Sigmoid colon (tissue), 7 donors: Measurements from ENCODE around the gene DEFB126. TPM values are rescaled to one million over a fixed set of nuclear protein-coding genes. Genes with fewer than 3 reads are reported as not detected.
"Not testable (repeated sequence)": the region's sequence is repeated elsewhere in the genome, so short reads cannot be mapped to it uniquely, and the experiment has no call there.

Source experiments
- DNase-seq: peaks from one replicate; pipeline ENCODE4 v3.0.0-alpha.2; 2019
- H3K27ac ChIP-seq, 4 donors: fragments of 200-600 bp; sonication (generic); one replicate each; pipeline ENCODE4 v1.5.1; 2016 to 2019; ENCODE audit warnings: mild to moderate bottlenecking in 1 of 4
- H3K27me3 ChIP-seq, 3 donors: fragments of 200-600 bp; sonication (generic); one replicate each; pipeline ENCODE4 v1.5.1; 2019; ENCODE audit warnings: mild to moderate bottlenecking in 1 of 3
- H3K36me3 ChIP-seq, 4 donors: fragments of 200-600 bp; sonication (generic); one replicate each; pipeline ENCODE4 v1.5.1; 2016 to 2019
- H3K4me1 ChIP-seq, 4 donors: fragments of 200-600 bp; sonication (generic); one replicate each; pipeline ENCODE4 v1.5.1; 2017 to 2019
- H3K4me3 ChIP-seq, 4 donors: fragments of 200-600 bp; sonication (generic); one replicate each; pipeline ENCODE4 v1.5.1; 2017 to 2019; ENCODE audit warnings: mild to moderate bottlenecking in 2 of 4, moderate library complexity in 1 of 4
- H3K9me3 ChIP-seq, 4 donors: fragments of 200-600 bp in 3 of 4; sonication (generic) in 3 of 4; one replicate each; pipeline versions ENCODE4 v1.5.1 to v1.6.1; 2013 to 2019
- EP300 ChIP-seq, 4 donors: sonication (generic); formaldehyde crosslinking; IDR thresholded peaks; one replicate each; pipeline ENCODE4 v1.6.1; 2017; ENCODE audit warnings: antibody characterized with exemption in 4 of 4
- POLR2A ChIP-seq, 2 donors: fragments of 450-650 bp; IDR thresholded peaks; one replicate each; pipeline ENCODE4 v1.6.1; 2016; ENCODE audit warnings: antibody characterized with exemption in 2 of 2, mild to moderate bottlenecking in 2 of 2, moderate library complexity in 2 of 2
- POLR2AphosphoS5 ChIP-seq, 4 donors: sonication (generic); formaldehyde crosslinking; IDR thresholded peaks; one replicate each; pipeline ENCODE4 v1.6.1; 2017; ENCODE audit warnings: antibody characterized with exemption in 4 of 4
- WGBS, 2 donors: extraction: QIAGEN DNeasy Blood & Tissue Kit; methylation state at CpG; one replicate each; pipeline ENCODE4 v1.1.7; 2013; 5-methylcytosine and 5-hydroxymethylcytosine counted together
- intact Hi-C: fragments of 100-400 bp; cut with DNase I; formaldehyde crosslinking; loops from one replicate; pipeline ENCODE4 v1.15.1; 2023
- polyA plus RNA-seq, 3 donors: library from polyadenylated mRNA; stranded (reverse); fragments of 200-250 nt; gene quantifications; one replicate each; pipeline ENCODE4 v1.2.3, GENCODE V29; 2013
- total RNA-seq, 4 donors: library from RNA; depleted of rRNA; stranded (reverse); fragments of >200 nt; gene quantifications; one replicate each; pipeline ENCODE4 v1.1.0, GENCODE V29; 2016
- TF ChIP-seq, protein P1 (sequence below), 4 experiments: fragments of 450-650 bp in 3 of 4; fragments of 200-600 bp in 1 of 4; IDR thresholded peaks; one replicate each; pipeline ENCODE4 v1.5.1; 2016 to 2019; ENCODE audit warnings: antibody characterized with exemption in 4 of 4, mild to moderate bottlenecking in 3 of 4, moderate library complexity in 2 of 4
- donor health status: healthy with polysubstance abuse.
- donor health status: Bipolar disorder and iron deficiency.
- donor health status: healthy.

The DEFB126 gene
- total and polyA plus RNA-seq, 7 donors, result not detected

DNA sequence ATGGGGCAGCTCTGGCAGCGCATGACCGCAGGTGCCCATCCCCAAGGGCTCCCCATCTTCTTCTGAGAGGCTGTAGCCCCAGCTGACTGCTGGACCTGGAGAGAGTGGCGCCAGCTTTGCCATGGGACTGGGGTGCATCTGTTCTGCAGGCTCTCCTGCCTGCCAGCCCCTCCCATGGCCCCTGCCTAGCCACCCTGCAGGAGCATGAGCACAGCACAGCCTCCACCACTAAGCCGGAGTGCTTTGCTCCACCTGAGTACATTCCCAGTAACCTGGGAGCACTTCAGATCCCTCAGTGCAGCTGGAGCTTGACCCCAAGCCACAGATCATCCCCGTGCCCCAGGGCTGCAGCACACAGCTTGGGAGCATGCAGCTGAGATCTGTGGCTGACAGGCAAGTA is 38.9 kb upstream of the DEFB126 start:
- no peak for DNase-seq
- Histone ChIP-seq H3K27me3 (peaks cover 4 to 26% (median 7%) of the 10 kb centered on the region in 3 donors), H3K27ac (no peak overlapping the region), H3K36me3 (no peaks in the 10 kb centered on the region), H3K9me3 (no peaks in the 10 kb centered on the region), H3K4me1 (no peaks in the 10 kb centered on the region), H3K4me3 (no peak overlapping the region)
- TF ChIP-seq POLR2A (IDR thresholded peaks at IDR 0.05), result no peak
- no peak for TF ChIP-seq EP300 (IDR thresholded peaks at IDR 0.05)
- TF ChIP-seq, protein P1, sequence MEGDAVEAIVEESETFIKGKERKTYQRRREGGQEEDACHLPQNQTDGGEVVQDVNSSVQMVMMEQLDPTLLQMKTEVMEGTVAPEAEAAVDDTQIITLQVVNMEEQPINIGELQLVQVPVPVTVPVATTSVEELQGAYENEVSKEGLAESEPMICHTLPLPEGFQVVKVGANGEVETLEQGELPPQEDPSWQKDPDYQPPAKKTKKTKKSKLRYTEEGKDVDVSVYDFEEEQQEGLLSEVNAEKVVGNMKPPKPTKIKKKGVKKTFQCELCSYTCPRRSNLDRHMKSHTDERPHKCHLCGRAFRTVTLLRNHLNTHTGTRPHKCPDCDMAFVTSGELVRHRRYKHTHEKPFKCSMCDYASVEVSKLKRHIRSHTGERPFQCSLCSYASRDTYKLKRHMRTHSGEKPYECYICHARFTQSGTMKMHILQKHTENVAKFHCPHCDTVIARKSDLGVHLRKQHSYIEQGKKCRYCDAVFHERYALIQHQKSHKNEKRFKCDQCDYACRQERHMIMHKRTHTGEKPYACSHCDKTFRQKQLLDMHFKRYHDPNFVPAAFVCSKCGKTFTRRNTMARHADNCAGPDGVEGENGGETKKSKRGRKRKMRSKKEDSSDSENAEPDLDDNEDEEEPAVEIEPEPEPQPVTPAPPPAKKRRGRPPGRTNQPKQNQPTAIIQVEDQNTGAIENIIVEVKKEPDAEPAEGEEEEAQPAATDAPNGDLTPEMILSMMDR (IDR thresholded peaks at IDR 0.05), result no peak
- no peak for TF ChIP-seq POLR2AphosphoS5 (IDR thresholded peaks at IDR 0.05)
- intact Hi-C loops, result no loop called here
- whole genome bisulfite sequencing, 2 donors, result 80% methylated on average over 5 of the region's 5 CpGs

DNA sequence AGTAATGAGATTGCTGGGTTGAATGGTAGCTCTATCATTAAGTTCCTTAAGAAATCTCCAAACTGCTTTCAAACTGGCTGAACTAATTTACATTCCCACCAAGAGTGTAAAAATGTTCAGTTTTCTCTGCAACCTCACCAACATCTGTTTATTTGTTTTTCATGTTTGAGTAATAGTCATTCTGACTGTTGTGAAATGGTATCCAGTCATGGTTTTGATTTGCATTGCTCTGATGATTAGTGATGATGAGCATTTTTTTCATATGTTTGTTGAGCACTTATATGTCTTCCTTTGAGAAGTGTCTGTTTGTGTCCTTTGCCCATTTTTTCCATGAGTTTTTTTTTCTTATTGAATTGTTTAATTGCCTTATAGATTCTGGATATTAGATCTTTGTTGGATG is 30.0 kb upstream of the DEFB126 start:
- Histone ChIP-seq H3K4me1 (no peaks in the 10 kb centered on the region), H3K36me3 (no peaks in the 10 kb centered on the region), H3K27ac (no peak overlapping the region), H3K4me3 (no peak overlapping the region), H3K27me3 (no peaks in the 10 kb centered on the region), H3K9me3 (peaks cover 0 to 1% (median 0%) of the 10 kb centered on the region in 4 donors)
- TF ChIP-seq, protein P1 (IDR thresholded peaks at IDR 0.05), result no peak
- TF ChIP-seq POLR2A (IDR thresholded peaks at IDR 0.05), result no peak
- no peak for TF ChIP-seq EP300 (IDR thresholded peaks at IDR 0.05)
- no peak for TF ChIP-seq POLR2AphosphoS5 (IDR thresholded peaks at IDR 0.05)
- intact Hi-C loops, result no loop called here
- no peak for DNase-seq

DNA sequence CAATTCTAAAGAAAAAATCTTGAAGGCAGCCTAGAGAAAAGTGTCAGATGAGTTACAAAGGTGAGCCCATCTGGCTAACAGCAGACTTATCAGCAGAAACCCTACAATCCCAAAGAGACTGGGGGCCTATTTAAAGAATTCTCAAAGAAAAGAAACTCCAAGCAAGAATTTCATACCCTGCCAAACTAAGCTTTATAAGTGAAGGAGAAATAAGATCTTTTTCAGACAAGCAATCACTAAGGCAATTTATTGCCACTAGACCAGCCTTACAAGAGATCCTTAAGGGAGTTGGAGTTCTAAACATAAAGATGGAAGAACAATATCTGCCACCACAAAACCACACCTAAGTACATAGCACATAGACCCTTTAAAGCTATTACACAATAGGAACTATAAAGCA is 24.9 kb upstream of the DEFB126 start:
- H3K27me3 ChIP-seq, result no peaks in the 10 kb centered on the region
- no peak for TF ChIP-seq EP300 (IDR thresholded peaks at IDR 0.05)
- TF ChIP-seq, protein P1 (IDR thresholded peaks at IDR 0.05), result no peak
- TF ChIP-seq POLR2AphosphoS5 (IDR thresholded peaks at IDR 0.05), result no peak
- TF ChIP-seq POLR2A (IDR thresholded peaks at IDR 0.05), result no peak
- H3K27ac ChIP-seq, result no peak overlapping the region
- DNase-seq, result no peak
- H3K4me1 ChIP-seq, result no peaks in the 10 kb centered on the region
- H3K4me3 ChIP-seq, result no peak overlapping the region
- H3K36me3 ChIP-seq, result no peaks in the 10 kb centered on the region
- intact Hi-C loops, result no loop called here
- H3K9me3 ChIP-seq, result peaks cover 0 to 5% (median 0%) of the 10 kb centered on the region in 4 donors

DNA sequence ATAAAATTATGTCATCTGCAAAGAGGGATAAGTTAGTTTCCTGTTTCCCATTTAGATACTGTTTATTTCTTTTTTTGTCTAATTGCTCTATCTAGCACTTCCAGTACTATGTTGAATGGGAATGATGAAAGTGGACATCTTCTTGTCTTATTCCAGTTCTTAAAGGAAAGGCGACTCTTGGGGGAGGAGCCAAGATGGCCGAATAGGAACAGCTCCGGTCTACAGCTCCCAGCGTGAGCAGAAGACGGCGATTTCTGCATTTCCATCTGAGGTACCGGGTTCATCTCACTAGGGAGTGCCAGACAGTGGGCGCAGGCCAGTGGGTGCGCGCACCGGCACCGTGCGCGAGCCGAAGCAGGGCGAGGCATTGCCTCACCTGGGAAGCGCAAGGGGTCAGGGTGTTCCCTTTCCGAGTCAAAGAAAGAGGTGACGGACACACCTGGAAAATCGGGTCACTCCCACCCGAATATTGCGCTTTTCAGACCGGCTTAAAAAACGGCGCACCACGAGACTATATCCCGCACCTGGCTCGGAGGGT is 12.5 kb upstream of the DEFB126 start:
- 81 to 85% methylated on average over 27 of the region's 28 CpGs for WGBS, 2 donors
- H3K27ac ChIP-seq, H3K27me3 ChIP-seq, intact Hi-C loops, H3K9me3 ChIP-seq, DNase-seq, H3K36me3 ChIP-seq, H3K4me3 ChIP-seq, H3K4me1 ChIP-seq: not testable (repeated sequence)

DNA sequence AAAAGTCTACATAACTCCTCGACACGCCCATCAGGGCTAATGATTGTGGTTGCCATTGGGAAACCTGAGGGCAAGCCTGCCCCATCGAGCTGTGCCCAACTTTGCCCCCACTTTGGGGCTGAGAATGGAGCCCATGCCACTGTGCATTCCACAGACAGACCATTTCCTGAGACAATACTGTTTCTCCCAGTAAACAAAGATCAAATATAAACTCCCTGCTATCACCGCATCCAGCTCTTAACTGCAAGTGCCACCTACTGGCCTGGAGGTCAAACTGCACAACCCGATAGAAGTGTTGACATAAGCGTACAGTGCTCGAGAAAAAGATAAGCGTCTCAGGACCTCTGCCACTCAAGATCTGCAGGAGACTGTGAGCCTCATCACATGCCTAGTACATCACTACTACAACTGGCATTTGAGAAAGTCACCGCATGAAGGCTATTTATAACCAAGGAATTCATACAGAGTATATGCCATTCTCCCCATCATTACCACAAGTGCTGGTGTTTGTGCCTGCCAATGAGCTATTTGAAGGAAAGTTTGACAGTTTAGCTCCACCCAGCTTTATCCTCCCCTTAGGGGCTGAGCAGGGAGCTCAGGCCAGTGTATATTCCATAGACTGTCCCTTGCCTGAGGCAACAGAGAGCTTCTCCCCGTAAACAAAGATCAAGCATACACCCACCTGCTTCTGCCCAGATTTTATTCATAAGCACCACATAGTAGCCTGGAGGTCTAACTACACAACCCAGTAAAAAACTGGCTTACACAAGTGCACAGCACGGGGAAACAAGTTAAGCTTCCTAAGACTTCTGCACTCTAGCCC is 4.5 kb upstream of the DEFB126 start:
- 78 to 88% methylated on average over 11 of the region's 11 CpGs for WGBS, 2 donors

More for the DNA sequence above, 4.5 kb upstream of the DEFB126 start:
- H3K27me3 ChIP-seq, result peaks cover 0 to 3% (median 0%) of the 10 kb centered on the region in 3 donors
- H3K9me3 ChIP-seq, result no peaks in the 10 kb centered on the region
- TF ChIP-seq EP300 (IDR thresholded peaks at IDR 0.05) (no peak), POLR2AphosphoS5 (IDR thresholded peaks at IDR 0.05) (no peak), POLR2A (IDR thresholded peaks at IDR 0.05) (no peak)
- no peaks in the 10 kb centered on the region for H3K4me1 ChIP-seq
- no peaks in the 10 kb centered on the region for H3K36me3 ChIP-seq
- no peak overlapping the region for H3K4me3 ChIP-seq
- no peak overlapping the region for H3K27ac ChIP-seq
- intact Hi-C loops, result no loop called here
- no peak for DNase-seq
